GM21737 (cell line): ENCODE measurements around the gene TEN1.

Source experiments
- ATAC-seq: cut with Tn5 transposase; IDR thresholded peaks from one replicate; pipeline ENCODE4 v1.9.1; 2021; ENCODE audit warnings: mild to moderate bottlenecking, moderate library complexity; ENCODE audit not compliant: unreplicated experiment

Gene TEN1

GRCh38 chr17:76005263-76006149 lies 26.5 kb downstream of the TEN1 start:
- no peak for ATAC-seq

- no peak for ATAC-seq
Measured at GRCh38 chr17:76007131-76007849, 28.2 kb downstream of the TEN1 start.

- ATAC-seq = no peak
Measured at GRCh38 chr17:76007850-76008165, 28.8 kb downstream of the TEN1 start.

GRCh38 chr17:76008208-76008607 lies 29.2 kb downstream of the TEN1 start:
- no peak for ATAC-seq

GRCh38 chr17:76008630-76009425 lies 29.8 kb downstream of the TEN1 start:
- ATAC-seq = no peak

GRCh38 chr17:76009447-76009846 lies 30.4 kb downstream of the TEN1 start:
- ATAC-seq = no peak

- no peak for ATAC-seq
Measured at GRCh38 chr17:76009969-76010661, 31.1 kb downstream of the TEN1 start.

- ATAC-seq = no peak
Measured at GRCh38 chr17:76011951-76012350, 32.9 kb downstream of the TEN1 start.

GRCh38 chr17:76013377-76013932 lies 34.4 kb downstream of the TEN1 start:
- ATAC-seq = no peak

GRCh38 chr17:76014100-76014924 lies 35.3 kb downstream of the TEN1 start:
- no peak for ATAC-seq

GRCh38 chr17:76014925-76015261 lies 35.9 kb downstream of the TEN1 start:
- ATAC-seq = no peak

GRCh38 chr17:76017481-76018339 lies 38.7 kb downstream of the TEN1 start:
- ATAC-seq = no peak

GRCh38 chr17:76018340-76018680 lies 39.3 kb downstream of the TEN1 start:
- no peak for ATAC-seq

- no peak for ATAC-seq
Measured at GRCh38 chr17:76018801-76019200, 39.8 kb downstream of the TEN1 start.

GRCh38 chr17:76019833-76020467 lies 40.9 kb downstream of the TEN1 start:
- no peak for ATAC-seq

- ATAC-seq = no peak
Measured at GRCh38 chr17:76022285-76022684, 43.2 kb downstream of the TEN1 start.

- no peak for ATAC-seq
Measured at GRCh38 chr17:76022973-76023899, 44.2 kb downstream of the TEN1 start.

GRCh38 chr17:76023900-76024237 lies 44.8 kb downstream of the TEN1 start:
- no peak for ATAC-seq
